NT2/D1 (cell line): Measurements from ENCODE around the gene ABHD13.
"Not testable (repeated sequence)": the region's sequence is repeated elsewhere in the genome, so short reads cannot be mapped to it uniquely, and the experiment has no call there.

ENCODE experiments used
- DNase-seq: peaks from one replicate; pipeline ENCODE4 v3.0.0-alpha.2; 2011; ENCODE audit warnings: low read depth, low spot score
- H3K27me3 ChIP-seq: 2 replicates; pipeline ENCODE4 v1.6.0; 2011; ENCODE audit warnings: mild to moderate bottlenecking; ENCODE audit not compliant: insufficient read length, insufficient read depth
- H3K36me3 ChIP-seq: 2 replicates; pipeline ENCODE4 v1.6.1; 2011; ENCODE audit warnings: mild to moderate bottlenecking, low read length, mixed read lengths; ENCODE audit not compliant: insufficient read depth, insufficient read length
- H3K4me1 ChIP-seq: 2 replicates; pipeline ENCODE4 v1.5.1; 2011; ENCODE audit not compliant: insufficient read depth, insufficient read length
- H3K4me3 ChIP-seq: 2 replicates; pipeline ENCODE4 v1.5.1; 2011; ENCODE audit warnings: low read depth; ENCODE audit not compliant: insufficient read length
- H3K9ac ChIP-seq: 2 replicates; pipeline ENCODE4 v1.6.0; 2011; ENCODE audit warnings: low read depth; ENCODE audit not compliant: insufficient read length
- H3K9me3 ChIP-seq: 2 replicates; pipeline ENCODE4 v1.5.1; 2011; ENCODE audit warnings: mild to moderate bottlenecking, low read length; ENCODE audit not compliant: insufficient read depth
- SUZ12 ChIP-seq: IDR thresholded peaks from 2 replicates; pipeline ENCODE4 v1.6.1; 2011; ENCODE audit not compliant: insufficient read length, insufficient read depth; ENCODE audit errors: extremely low read depth
- YY1 ChIP-seq: IDR thresholded peaks from 2 replicates; pipeline ENCODE4 v1.6.1; 2011; ENCODE audit not compliant: insufficient read length, insufficient read depth
- ZNF274 ChIP-seq: IDR thresholded peaks from 2 replicates; pipeline ENCODE4 v1.6.1; 2011; ENCODE audit warnings: mild to moderate bottlenecking, low read depth, low read length

Gene ABHD13

GRCh38 chr13:108212886-108213285 lies 5.3 kb upstream of the ABHD13 start:
- Histone ChIP-seq H3K4me3 (no peak overlapping the region), H3K9me3 (no peaks in the 10 kb centered on the region), H3K9ac (no peak overlapping the region), H3K27me3 (no peaks in the 10 kb centered on the region), H3K36me3 (peaks cover 6% of the 10 kb centered on the region), H3K4me1 (no peaks in the 10 kb centered on the region)
- no peak for DNase-seq
- TF ChIP-seq ZNF274 (no peak), SUZ12 (no peak), YY1 (no peak)

DNA sequence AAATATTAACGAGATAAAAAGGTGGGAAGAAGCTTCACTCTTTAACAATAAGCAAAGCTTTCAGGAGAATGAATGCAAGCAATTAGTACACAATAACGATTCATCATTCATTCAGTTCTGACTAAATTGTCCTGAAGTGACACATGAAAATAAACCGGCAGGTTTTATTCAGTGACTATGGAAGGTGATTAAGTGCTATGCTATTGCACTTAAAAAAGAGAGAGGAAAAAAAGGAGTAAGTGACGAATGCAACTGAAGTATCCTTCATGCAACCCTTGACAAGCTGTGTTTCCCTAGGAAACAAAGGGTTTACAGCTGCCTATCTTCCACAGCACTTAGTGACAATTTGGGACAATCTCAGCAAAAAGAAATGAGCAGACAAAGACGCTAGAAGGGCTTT lies 4.2 kb upstream of the ABHD13 start:
- no peak overlapping the region for H3K9ac ChIP-seq
- peaks cover 6% of the 10 kb centered on the region for H3K36me3 ChIP-seq
- TF ChIP-seq SUZ12 (no peak), YY1 (no peak)
- no peak for DNase-seq
- peak overlapping the region; percentile 51 for H3K4me3 ChIP-seq
- H3K9me3 ChIP-seq, result no peaks in the 10 kb centered on the region
- no peaks in the 10 kb centered on the region for H3K27me3 ChIP-seq
- H3K4me1 ChIP-seq, result no peaks in the 10 kb centered on the region

GRCh38 chr13:108214441-108215271 lies 3.5 kb upstream of the ABHD13 start:
- peak overlapping the region; percentile 50 for H3K9ac ChIP-seq
- H3K27me3 ChIP-seq, result no peaks in the 10 kb centered on the region
- no peak for DNase-seq
- peaks cover 6% of the 10 kb centered on the region for H3K36me3 ChIP-seq
- no peaks in the 10 kb centered on the region for H3K4me1 ChIP-seq
- H3K4me3 ChIP-seq, result peak overlapping the region; percentile 51
- no peaks in the 10 kb centered on the region for H3K9me3 ChIP-seq
- TF ChIP-seq SUZ12 (no peak), ZNF274 (no peak), YY1 (no peak)

- H3K4me1 ChIP-seq, result no peaks in the 10 kb centered on the region
These were observed 2.8 kb upstream of the ABHD13 start, which contains the start of gene LIG4 for GRCh38 chr13:108215436-108215835. LIG4 (minus strand) TSS chr13:108215536; CDS start chr13:108211268, 4,268 bp downstream.

GRCh38 chr13:108217307-108218043 lies 717 bp upstream of the ABHD13 start:
- Histone ChIP-seq H3K9ac (peak overlapping the region; percentile 95), H3K4me3 (peak overlapping the region; percentile 80)
- H3K4me1 ChIP-seq, H3K36me3 ChIP-seq, H3K27me3 ChIP-seq, H3K9me3 ChIP-seq, DNase-seq: not testable (repeated sequence)

More at GRCh38 chr13:108215436-108215835, 2.8 kb upstream of the ABHD13 start, which contains the start of gene LIG4:
- TF ChIP-seq ZNF274 (no peak), SUZ12 (no peak), YY1 (no peak)
- H3K9me3 ChIP-seq, result no peaks in the 10 kb centered on the region
- peak; percentile 87 for DNase-seq
- H3K36me3 ChIP-seq, result peaks cover under 1% of the 10 kb centered on the region
- peak within 1 kb of the TSS; percentile 51 for H3K4me3 ChIP-seq
- H3K9ac ChIP-seq, result peak within 1 kb of the TSS; percentile 68
- no peaks in the 10 kb centered on the region for H3K27me3 ChIP-seq

GRCh38 chr13:108220041-108220440 lies 1.8 kb downstream of the ABHD13 start:
- Histone ChIP-seq H3K4me1 (no peaks in the 10 kb centered on the region), H3K4me3 (no peak overlapping the region), H3K27me3 (no peaks in the 10 kb centered on the region), H3K9me3 (no peaks in the 10 kb centered on the region), H3K36me3 (no peaks in the 10 kb centered on the region), H3K9ac (no peak overlapping the region)
- no peak for TF ChIP-seq YY1
- TF ChIP-seq ZNF274, result no peak
- TF ChIP-seq SUZ12, result no peak
- no peak for DNase-seq
